HuH-7 (cell line): ENCODE results near the gene NRM.
"Not testable (repeated sequence)": the region's sequence is repeated elsewhere in the genome, so short reads cannot be mapped to it uniquely, and the experiment has no call there.

Experiments
- DNase-seq: peaks from one replicate; pipeline ENCODE4 v3.0.0; 2011; ENCODE audit warnings: low spot score

NRM gene

GRCh38 chr6:30664994-30665767, 25.6 kb downstream of the NRM start:
- DNase-seq: no peak

GRCh38 chr6:30657922-30658321, 32.9 kb downstream of the NRM start:
- not testable (repeated sequence) for DNase-seq

GRCh38 chr6:30657454-30657853, 33.3 kb downstream of the NRM start:
- DNase-seq: no peak

GRCh38 chr6:30656513-30656912, 34.3 kb downstream of the NRM start:
- no peak for DNase-seq

GRCh38 chr6:30655743-30656094, 35.1 kb downstream of the NRM start:
- DNase-seq: no peak

- no peak for DNase-seq
Observed at GRCh38 chr6:30654798-30655742, 35.7 kb downstream of the NRM start.

GRCh38 chr6:30651143-30651542, 39.6 kb downstream of the NRM start:
- DNase-seq: no peak

- DNase-seq: peak; percentile 78
Observed at GRCh38 chr6:30647242-30648116, 43.3 kb downstream of the NRM start.

- peak; percentile 89 for DNase-seq
Observed at GRCh38 chr6:30646450-30647241, 44.1 kb downstream of the NRM start, which contains the start of gene C6orf136. C6orf136 (plus strand) TSS chr6:30647133; CDS start chr6:30647232, 99 bp downstream.

- DNase-seq: no peak
Observed at GRCh38 chr6:30645989-30646388, 44.8 kb downstream of the NRM start.

GRCh38 chr6:30644769-30645168, 46.0 kb downstream of the NRM start:
- DNase-seq: no peak

GRCh38 chr6:30643656-30644055, 47.1 kb downstream of the NRM start:
- DNase-seq: no peak

GRCh38 chr6:30641048-30641447, 49.7 kb downstream of the NRM start:
- DNase-seq: no peak

GRCh38 chr6:30640481-30640880, 50.3 kb downstream of the NRM start:
- no peak for DNase-seq
